ENCODE data around the gene IPO9. TPM values are rescaled to one million over a fixed set of nuclear protein-coding genes. Genes with fewer than 3 reads are reported as not detected.

Gene IPO9
- total RNA-seq, 1 experiment from 2014 or later, result 106 TPM

- Histone ChIP-seq H3K4me1 (ENCODE audit: control insufficient read depth, insufficient read depth, low read length) (no peaks in the 10 kb centered on the region), H3K27me3 (ENCODE audit: control insufficient read depth, insufficient read depth, low read length) (no peaks in the 10 kb centered on the region), H3K27ac (ENCODE audit: low read length) (no peak overlapping the region), H3K36me3 (ENCODE audit: control insufficient read depth, insufficient read depth, low read length) (no peaks in the 10 kb centered on the region), H3K9me3 (ENCODE audit: control insufficient read depth, insufficient read depth, low read depth, low read length) (no peaks in the 10 kb centered on the region), H3K4me3 (ENCODE audit: low read depth in 2 of 2, low read length in 2 of 2) (no peak overlapping the region)
- DNase-seq (ENCODE audit: low read depth, low spot score) (no peak), ATAC-seq (no peak)
- TF ChIP-seq CTCF (IDR thresholded peaks at IDR 0.05) (no peak), REST (IDR thresholded peaks at IDR 0.05; ENCODE audit: insufficient read depth in 1 of 2, low read depth in 2 of 2, low read length in 1 of 2) (no peak), POLR2AphosphoS5 (IDR thresholded peaks at IDR 0.05; ENCODE audit: low read depth, low read length) (no peak), SIN3A (IDR thresholded peaks at IDR 0.05; ENCODE audit: borderline replicate concordance, insufficient read depth, low read depth, low read length) (no peak), TCF7L2 (IDR thresholded peaks at IDR 0.05; ENCODE audit: low read depth, low read length) (no peak)
- in situ Hi-C loops (cut with HindIII; ENCODE audit: low pct_unique_long_range_greater_than_20kb, low sequenced_read_pairs), result no loop called here
- ChIA-PET POLR2A (no interaction called here), CTCF (interaction anchor here (0.6 kb wide), 1 partner anchor 51 kb away, joined by 14 read pairs; no protein-coding TSS in a partner anchor)
- no TSS peak for BruUV-seq (replicated peaks)
- intact Hi-C loops (cut with micrococcal nuclease; ENCODE audit: unreplicated experiment), result no loop called here
These were observed 12.6 kb upstream of the IPO9 start for GRCh38 chr1:201816309-201816854.

- ATAC-seq, result no peak
- no peaks in the 10 kb centered on the region for H3K36me3 ChIP-seq (ENCODE audit: control insufficient read depth, insufficient read depth, low read length)
- no peak overlapping the region for H3K4me3 ChIP-seq (ENCODE audit: low read depth in 2 of 2, low read length in 2 of 2)
- in situ Hi-C loops (cut with HindIII; ENCODE audit: low pct_unique_long_range_greater_than_20kb, low sequenced_read_pairs), result no loop called here
- H3K9me3 ChIP-seq (ENCODE audit: control insufficient read depth, insufficient read depth, low read depth, low read length), result no peaks in the 10 kb centered on the region
- TF ChIP-seq CTCF (IDR thresholded peaks at IDR 0.05) (no peak), SIN3A (IDR thresholded peaks at IDR 0.05; ENCODE audit: borderline replicate concordance, insufficient read depth, low read depth, low read length) (no peak), TCF7L2 (IDR thresholded peaks at IDR 0.05; ENCODE audit: low read depth, low read length) (no peak)
- BruUV-seq (replicated peaks), result no TSS peak
- CTCF ChIA-PET, result interaction anchor here (0.6 kb wide), 1 partner anchor 384 kb away, joined by 4 read pairs; no protein-coding TSS in a partner anchor
- POLR2A ChIA-PET, result no interaction called here
- H3K27me3 ChIP-seq (ENCODE audit: control insufficient read depth, insufficient read depth, low read length), result no peaks in the 10 kb centered on the region
- no peak overlapping the region for H3K27ac ChIP-seq (ENCODE audit: low read length)
- DNase-seq (ENCODE audit: low read depth, low spot score), result no peak
- intact Hi-C loops (cut with micrococcal nuclease; ENCODE audit: unreplicated experiment), result no loop called here
- H3K4me1 ChIP-seq (ENCODE audit: control insufficient read depth, insufficient read depth, low read length), result no peaks in the 10 kb centered on the region
These were observed 9.8 kb upstream of the IPO9 start for GRCh38 chr1:201818971-201819750.
